ENCODE measurements around the gene RBBP6.
"Not testable (repeated sequence)": the region's sequence is repeated elsewhere in the genome, so short reads cannot be mapped to it uniquely, and the experiment has no call there.

RBBP6 gene, protein sequence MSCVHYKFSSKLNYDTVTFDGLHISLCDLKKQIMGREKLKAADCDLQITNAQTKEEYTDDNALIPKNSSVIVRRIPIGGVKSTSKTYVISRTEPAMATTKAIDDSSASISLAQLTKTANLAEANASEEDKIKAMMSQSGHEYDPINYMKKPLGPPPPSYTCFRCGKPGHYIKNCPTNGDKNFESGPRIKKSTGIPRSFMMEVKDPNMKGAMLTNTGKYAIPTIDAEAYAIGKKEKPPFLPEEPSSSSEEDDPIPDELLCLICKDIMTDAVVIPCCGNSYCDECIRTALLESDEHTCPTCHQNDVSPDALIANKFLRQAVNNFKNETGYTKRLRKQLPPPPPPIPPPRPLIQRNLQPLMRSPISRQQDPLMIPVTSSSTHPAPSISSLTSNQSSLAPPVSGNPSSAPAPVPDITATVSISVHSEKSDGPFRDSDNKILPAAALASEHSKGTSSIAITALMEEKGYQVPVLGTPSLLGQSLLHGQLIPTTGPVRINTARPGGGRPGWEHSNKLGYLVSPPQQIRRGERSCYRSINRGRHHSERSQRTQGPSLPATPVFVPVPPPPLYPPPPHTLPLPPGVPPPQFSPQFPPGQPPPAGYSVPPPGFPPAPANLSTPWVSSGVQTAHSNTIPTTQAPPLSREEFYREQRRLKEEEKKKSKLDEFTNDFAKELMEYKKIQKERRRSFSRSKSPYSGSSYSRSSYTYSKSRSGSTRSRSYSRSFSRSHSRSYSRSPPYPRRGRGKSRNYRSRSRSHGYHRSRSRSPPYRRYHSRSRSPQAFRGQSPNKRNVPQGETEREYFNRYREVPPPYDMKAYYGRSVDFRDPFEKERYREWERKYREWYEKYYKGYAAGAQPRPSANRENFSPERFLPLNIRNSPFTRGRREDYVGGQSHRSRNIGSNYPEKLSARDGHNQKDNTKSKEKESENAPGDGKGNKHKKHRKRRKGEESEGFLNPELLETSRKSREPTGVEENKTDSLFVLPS (N-terminal part only)

GRCh38 chr16:24539295-24539849 lies at the start of gene RBBP6:
Gene RBBP6, plus strand, starts transcription at chr16:24539566. Its CDS starts 1,061 bp downstream, at chr16:24540627.
- peak; percentile 95 to 96 for DNase-seq

DNA sequence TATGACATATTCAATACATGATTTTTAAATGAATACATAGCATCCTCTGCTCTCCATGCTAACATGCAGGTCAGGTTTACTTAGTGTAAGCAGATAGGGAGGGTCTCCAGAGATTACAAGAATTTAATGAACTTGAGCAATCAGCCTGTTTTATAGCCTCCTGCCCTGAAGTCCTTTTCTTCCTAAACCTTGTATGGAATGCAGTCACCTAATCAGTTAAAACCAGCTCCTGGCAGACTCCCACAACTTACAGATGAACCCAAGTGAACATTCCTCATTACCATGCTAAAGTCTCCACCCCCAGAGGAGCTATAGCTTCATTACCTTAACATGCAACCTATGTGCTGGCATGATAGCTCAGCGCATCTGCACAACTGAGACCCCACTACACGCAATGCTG lies 48.5 kb upstream of the RBBP6 start:
- no peak for DNase-seq

- no peak for DNase-seq
These were observed 47.6 kb upstream of the RBBP6 start for GRCh38 chr16:24491731-24492130.

GRCh38 chr16:24493821-24494220 lies 45.5 kb upstream of the RBBP6 start:
- no peak for DNase-seq

DNA sequence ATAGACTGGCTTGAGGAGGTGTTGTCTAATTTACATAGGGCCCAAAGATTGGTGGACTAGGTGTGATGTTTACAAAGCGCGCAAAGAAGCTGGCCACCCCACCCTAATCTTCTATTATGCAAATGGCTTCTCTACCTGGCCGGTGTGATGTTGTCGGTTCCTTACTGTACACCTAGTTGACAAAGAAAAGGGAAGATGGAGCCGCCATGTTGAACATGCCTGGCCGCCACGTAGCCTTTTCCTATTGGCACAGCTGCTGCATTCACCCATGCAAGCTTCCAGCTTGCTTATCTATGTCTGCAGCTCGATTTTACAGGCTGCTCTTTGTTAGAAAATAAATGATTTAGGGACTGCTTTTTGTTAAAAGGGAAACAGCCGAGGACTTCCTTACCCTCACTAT lies 44.2 kb upstream of the RBBP6 start:
- DNase-seq, result not testable (repeated sequence)

DNA sequence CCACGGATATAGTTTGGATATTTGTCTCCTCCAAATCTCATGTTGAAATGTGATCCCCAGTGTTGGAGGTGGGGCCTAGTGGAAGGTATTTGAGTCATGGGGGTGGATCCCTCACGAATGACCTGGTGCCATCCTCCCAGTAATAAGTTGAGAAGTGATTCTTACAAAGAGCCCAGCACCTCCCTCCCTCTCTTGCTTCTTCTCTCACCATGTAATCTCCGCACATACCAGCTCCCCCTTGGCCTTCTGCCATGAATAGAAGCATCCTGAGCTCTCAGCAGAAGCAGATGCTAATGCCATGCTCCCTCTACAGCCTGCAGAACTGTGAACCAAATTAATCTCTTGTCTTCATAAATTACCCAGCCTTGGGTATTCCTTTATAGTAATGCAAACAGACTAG lies 41.9 kb upstream of the RBBP6 start:
- no peak for DNase-seq

DNA sequence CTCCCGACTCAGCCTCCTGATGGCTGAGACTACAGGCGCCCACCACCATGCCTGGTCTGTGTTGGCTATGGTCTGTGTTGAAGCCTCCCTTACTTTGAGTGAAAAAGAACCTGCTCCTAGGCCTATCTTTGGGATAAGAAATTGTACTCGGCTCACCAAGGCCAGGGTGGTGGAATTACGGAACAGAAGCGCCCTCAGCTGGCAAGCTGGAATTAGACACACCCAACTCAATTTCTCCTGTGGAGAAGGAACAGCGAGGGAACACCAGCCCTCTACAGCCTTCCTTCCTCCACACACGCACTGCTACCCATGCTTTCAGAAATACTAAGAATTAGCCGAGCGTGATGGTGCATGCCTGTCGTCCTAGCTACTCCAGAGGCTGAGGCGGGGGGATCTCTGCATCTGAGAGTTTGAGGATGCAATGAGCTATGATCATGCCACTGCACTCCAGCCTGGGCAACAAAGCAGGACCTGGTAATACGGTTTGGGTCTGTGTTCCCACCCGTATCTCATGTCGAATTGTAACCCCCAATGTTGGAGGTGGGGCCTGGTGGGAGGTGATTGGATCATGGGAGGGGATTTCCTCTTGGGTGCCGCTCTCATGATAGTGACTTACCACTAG lies 40.1 kb upstream of the RBBP6 start:
- peak; percentile 8 to 18 for DNase-seq

DNA sequence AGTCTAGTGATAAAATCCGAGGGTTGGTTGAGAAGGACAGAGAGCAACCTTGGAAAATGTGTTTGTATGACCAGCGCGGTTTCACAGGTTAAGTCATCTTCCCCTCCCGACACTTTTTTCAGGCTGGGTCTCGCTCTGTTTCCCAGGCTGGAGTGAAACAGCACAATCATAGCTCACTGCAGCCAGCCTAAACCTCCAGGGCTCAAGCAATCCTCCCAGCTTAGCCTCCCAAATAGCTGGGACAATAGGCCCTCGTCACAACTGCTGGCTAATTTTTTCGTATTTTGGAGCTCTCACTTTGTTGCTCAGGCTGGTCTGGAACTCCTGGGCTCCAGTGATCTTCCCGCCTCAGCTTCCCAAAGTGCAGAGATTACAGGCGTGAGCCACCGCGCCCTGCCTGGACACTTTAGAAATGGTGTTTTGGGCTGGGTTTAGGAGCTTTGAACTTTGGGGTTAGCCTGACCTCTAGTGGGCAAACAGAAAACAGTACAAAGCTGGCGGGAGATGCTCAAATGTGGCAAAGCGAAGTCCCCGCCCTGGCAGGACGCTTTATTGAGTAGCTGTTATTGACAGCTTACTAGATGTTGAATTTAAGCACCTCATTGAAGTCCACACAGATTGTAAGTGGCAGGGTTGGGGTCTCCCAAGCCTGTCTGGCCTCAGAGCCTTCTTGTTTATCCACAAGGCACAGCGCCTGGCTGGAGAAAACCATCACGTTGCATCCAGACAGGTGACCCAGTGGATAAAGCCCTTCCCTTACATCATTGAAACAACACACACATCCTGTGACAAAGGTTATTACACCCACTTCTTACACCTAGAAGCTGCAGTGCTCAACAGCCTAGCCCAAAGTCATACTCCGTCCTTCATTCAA lies 34.7 kb upstream of the RBBP6 start:
- DNase-seq, result peak; percentile 55 to 57

GRCh38 chr16:24505959-24506358 lies 33.4 kb upstream of the RBBP6 start:
- DNase-seq, result no peak

DNA sequence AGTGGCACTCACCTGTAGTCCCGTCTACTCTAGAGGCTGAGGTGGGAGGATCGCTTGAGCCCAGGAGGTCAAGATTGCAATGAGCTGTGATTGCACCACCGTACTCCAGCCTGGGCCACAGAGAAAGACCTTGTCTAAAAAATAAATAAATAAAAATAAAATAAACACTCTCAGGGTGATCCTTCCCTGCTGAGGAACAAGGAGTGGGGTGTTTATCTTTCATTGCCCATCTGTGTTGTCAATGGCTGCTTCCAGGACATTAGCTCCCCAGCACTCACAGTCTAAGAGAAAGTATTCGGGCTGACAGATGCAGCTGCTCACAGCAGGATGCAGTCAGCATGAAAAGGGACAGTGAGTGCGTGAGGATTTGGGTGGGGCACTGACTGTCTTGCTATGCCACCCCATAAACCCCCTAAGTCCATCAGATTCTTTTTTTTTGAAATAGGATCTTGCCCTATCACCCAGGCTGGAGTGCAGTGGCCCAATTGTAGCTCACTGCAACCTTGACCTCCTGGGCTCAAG lies 31.3 kb upstream of the RBBP6 start:
- no peak for DNase-seq

- no peak for DNase-seq
These were observed 30.8 kb upstream of the RBBP6 start for GRCh38 chr16:24508614-24509013.

DNA sequence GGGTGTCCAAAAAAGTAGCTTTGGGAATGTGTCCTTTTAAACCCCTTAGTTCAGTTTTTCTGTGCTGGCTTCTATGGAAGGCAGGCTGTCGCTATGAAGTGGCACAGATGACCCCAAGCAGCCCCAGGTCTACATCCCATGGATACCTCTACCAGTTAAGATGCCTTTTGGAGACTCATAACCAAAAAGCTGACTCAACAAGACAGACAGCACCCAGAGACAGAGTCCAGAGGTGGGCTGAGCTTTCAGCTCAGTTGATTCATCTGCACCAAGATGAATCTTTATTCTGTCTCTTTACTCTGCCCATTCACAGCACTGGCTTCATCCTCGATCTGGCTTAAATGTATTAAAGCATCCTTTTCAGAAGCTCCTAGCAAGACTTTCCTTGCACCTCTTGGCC lies 29.8 kb upstream of the RBBP6 start:
- no peak for DNase-seq

DNA sequence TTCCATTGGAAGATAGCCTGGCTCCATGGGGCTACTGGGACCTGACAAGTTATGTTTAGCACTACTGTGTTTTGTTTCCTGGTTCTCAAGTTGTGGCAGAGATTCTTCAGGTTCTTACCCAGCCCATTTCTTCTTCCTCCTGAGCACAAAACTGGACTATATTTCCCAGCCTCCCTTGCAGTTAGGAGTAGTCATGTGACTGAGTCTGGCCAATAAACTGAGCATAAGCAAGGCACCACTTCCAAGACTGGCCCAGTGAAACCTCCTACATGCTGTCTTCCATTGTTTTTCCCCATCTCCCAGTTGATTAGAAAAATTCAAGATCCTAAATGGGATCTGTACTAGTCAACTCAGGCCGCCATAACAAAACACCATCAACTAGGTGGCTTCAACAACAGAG lies 28.2 kb upstream of the RBBP6 start:
- no peak for DNase-seq

DNA sequence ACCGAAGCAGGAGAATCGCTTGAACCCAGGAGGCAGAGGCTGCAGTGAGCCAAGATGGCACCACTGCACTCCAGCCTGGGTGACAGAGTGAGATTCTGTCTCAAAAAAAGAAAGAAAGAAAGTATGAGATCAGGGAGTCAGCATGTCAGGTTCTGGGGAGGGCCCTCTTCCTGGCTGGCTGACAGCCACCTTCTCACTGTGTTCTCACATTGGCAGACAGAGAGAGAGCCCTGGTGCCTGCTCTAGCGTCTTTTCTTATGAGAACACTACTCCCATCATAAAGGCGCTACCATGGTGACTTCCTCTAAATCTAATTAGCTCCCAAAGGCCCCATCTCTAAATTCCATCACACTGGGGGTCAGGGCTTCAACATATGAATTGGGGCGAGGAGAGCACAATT lies 27.6 kb upstream of the RBBP6 start:
- no peak for DNase-seq

DNA sequence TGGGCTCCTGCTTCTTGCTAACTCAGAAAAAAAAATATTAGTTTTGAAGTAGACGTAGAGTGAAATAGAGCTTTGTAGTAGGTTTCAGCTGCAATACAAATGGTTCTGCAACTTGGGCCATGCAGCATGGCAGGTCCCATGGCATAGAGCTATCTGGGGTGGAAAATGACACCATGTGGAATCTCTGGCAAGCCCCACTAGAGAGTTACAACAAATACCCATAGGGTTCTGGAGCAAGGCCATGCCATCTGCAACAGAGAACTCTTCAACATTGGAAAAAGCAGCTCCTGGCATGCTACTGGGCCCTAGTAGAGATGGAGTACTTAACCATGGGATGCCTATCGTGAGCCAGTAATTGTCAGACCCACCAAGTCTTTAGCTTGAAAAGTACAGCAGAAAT lies 25.3 kb upstream of the RBBP6 start:
- no peak for DNase-seq

DNA sequence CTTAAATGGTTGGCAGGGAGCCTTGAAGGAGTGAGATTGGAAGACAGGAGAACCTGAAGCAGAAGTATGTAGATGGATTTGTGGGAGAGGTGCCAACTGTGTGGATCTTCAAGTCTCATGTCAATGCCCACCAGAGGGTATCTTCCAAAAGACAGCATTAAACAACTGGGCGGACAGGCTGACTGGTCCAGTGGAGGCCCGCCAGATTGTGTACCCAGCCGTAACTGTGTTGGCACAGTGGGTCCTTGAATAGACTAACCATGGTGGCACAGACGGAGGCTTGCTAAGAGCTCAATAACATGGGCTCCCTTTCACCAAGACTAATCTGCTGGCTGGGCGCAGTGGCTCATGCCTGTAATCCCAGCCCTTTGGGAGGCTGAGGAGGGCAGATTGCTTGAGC lies 24.2 kb upstream of the RBBP6 start:
- no peak for DNase-seq

DNA sequence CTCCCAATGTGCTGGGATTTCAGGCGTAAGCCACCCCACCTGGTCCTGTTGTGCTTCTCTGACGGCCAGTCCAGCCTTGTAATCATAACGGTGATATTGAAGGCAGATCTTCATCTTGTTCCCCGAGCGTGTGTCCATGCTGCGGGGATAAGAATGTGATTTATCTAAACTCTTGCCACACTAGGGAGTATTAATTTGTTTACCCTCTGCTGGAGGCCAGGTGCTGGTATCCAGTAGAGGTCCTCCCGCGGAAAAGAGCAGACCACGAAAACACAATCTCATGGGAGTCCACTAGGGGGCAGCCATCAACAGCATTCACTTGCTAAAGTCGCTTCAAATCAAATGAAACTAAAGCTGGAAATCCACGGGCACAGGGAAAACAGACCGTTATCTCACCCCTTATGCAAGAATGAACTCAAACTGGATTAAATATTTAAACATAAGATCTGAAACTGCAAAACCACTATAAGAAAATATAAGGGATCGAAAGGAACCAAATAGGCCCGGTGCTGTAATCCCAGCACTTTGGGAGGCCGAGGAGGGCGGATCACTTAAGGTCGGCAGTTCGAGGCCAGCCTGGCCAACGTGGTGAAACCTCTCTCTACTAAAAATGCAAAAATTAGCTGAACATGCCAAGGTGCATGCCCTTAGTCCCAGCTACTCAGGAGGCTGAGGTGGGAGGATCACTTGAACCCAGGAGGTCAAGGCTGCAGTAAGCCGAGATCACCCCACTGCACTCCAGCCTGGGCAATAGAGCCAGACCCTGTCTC lies 22.3 kb upstream of the RBBP6 start:
- DNase-seq, result peak; percentile 82 to 84

GRCh38 chr16:24518498-24518897 lies 20.9 kb upstream of the RBBP6 start:
- DNase-seq, result no peak

GRCh38 chr16:24520983-24521382 lies 18.4 kb upstream of the RBBP6 start:
- no peak for DNase-seq

DNA sequence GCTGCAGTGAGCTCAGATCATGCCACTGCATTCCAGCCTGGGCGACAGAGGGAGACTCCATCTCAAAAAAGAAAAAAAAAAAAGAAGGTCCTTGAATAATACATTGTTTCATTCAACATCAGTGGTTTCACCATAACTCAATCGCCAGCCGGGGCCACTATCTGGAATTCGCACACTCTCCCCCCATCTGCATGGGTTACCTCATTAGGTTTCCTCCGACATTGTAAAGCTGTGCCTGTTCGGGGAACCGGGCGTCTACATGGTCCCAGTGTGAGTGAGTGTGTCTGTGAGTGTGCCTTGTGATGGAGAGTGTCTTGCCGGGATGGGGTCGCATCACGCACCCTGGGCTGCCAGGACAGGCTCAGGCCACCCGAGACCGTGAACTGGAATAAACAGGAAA lies 16.6 kb upstream of the RBBP6 start:
- DNase-seq, result no peak

DNA sequence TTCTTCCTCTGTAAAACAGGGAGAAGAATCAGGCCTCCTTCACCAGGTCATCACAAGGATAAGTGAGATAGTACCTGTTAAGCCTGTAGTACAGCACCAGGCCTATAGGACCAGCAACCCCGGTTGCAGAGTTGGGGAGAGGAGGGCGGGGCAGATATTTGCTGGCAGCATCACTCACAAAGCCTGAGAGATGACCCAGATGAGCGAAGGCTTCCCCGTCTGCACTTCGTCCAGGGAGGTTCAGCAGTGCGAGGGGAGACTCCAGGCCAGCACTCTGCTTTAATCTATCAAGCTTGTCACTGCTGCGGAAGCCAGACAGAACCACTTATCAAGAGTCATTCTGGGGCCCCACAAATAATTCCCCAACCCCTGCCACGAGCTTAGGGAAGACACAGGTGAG lies 15.8 kb upstream of the RBBP6 start:
- no peak for DNase-seq
